Natural killer cell (primary cell): ENCODE data around the gene GYPC. TPM values are rescaled to one million over a fixed set of nuclear protein-coding genes. Genes with fewer than 3 reads are reported as not detected.

Experiments
- ATAC-seq, 3 donors: fragments of 150-1000 bp in 2 of 3; fragments of 200-7000 bp in 1 of 3; cut with Tn5 transposase; 1 replicate in 1 of 3; 2 replicates in 2 of 3; pipeline ENCODE4 v1.10.0; 2021; ENCODE audit warnings: mild to moderate bottlenecking in 2 of 3, moderate library complexity in 2 of 3
- DNase-seq, 2 donors: peaks; one replicate each; pipeline versions ENCODE4 v3.0.0 to v3.0.0-alpha.2; 2013 to 2021; ENCODE audit warnings: mixed read lengths in 1 of 2
- H3K27ac ChIP-seq: one replicate; pipeline ENCODE4 v1.5.1; 2013; ENCODE audit warnings: mild to moderate bottlenecking, low read length
- H3K27me3 ChIP-seq: one replicate; pipeline ENCODE4 v1.6.1; 2013; ENCODE audit warnings: low read length; ENCODE audit not compliant: control insufficient read depth, insufficient read depth
- H3K36me3 ChIP-seq: one replicate; pipeline ENCODE4 v1.6.1; 2013; ENCODE audit warnings: low read length; ENCODE audit not compliant: control insufficient read depth, insufficient read depth
- H3K4me1 ChIP-seq: one replicate; pipeline ENCODE4 v1.6.1; 2013; ENCODE audit warnings: low read length; ENCODE audit not compliant: control insufficient read depth, insufficient read depth
- H3K4me3 ChIP-seq: one replicate; pipeline ENCODE4 v1.5.1; 2013; ENCODE audit warnings: low read length
- H3K9me3 ChIP-seq: one replicate; pipeline ENCODE4 v1.6.1; 2013; ENCODE audit warnings: low read length; ENCODE audit not compliant: control insufficient read depth, insufficient read depth
- H3K27ac Mint-ChIP-seq, 2 donors: one replicate each; pipeline ENCODE4 v1.8.0; 2022; ENCODE audit warnings: mild to moderate bottlenecking in 2 of 2, mixed read lengths in 2 of 2, moderate library complexity in 1 of 2
- H3K27me3 Mint-ChIP-seq, 2 donors: one replicate each; pipeline ENCODE4 v1.8.0; 2022; ENCODE audit warnings: low read depth in 2 of 2, mixed read lengths in 2 of 2
- H3K36me3 Mint-ChIP-seq: one replicate; pipeline ENCODE4 v1.8.0; 2022; ENCODE audit warnings: mixed read lengths
- H3K4me1 Mint-ChIP-seq, 2 donors: one replicate each; pipeline ENCODE4 v1.8.0; 2022; ENCODE audit warnings: mixed read lengths in 2 of 2
- H3K4me3 Mint-ChIP-seq: one replicate; pipeline ENCODE4 v1.8.0; 2022; ENCODE audit warnings: mild to moderate bottlenecking, moderate library complexity, mixed read lengths
- H3K9me3 Mint-ChIP-seq, 2 donors: one replicate each; pipeline ENCODE4 v1.8.0; 2022; ENCODE audit warnings: mixed read lengths in 2 of 2
- CTCF ChIP-seq: fragments of 200-600 bp; IDR thresholded peaks from one replicate; pipeline ENCODE4 v1.8.0; 2022; ENCODE audit warnings: antibody characterized with exemption
- WGBS: methylation state at CpG from one replicate; pipeline ENCODE4 v1.1.7; 2013; ENCODE audit warnings: missing lambda C conversion rate; ENCODE audit not compliant: insufficient coverage; 5-methylcytosine and 5-hydroxymethylcytosine counted together
- intact Hi-C: fragments of 100-400 bp; cut with micrococcal nuclease; formaldehyde crosslinking; loops from one replicate; pipeline ENCODE4 v1.14.2; 2022
- total RNA-seq, 4 donors: library from RNA; stranded (reverse); fragments of 120-200 nt in 1 of 4; gene quantifications; one replicate each; pipeline versions ENCODE4 v1.2.3 to v1.2.4, GENCODE V29; 2013 to 2022

GYPC gene
- total RNA-seq, 3 donors from 2014 or later (not counting 1 experiment from before 2014, with no cell fraction given): 74.2 to 92.3 (median 78.7) TPM

GRCh38 chr2:126722081-126722480 is 66.1 kb downstream of the GYPC start:
- H3K27ac Mint-ChIP-seq: no peak overlapping the region

GRCh38 chr2:126722546-126722945 is 66.6 kb downstream of the GYPC start:
- H3K36me3 ChIP-seq: no peaks in the 10 kb centered on the region
- no peaks in the 10 kb centered on the region for H3K4me1 Mint-ChIP-seq
- 80% methylated on average over 4 of the region's 4 CpGs for WGBS
- H3K4me1 ChIP-seq: no peaks in the 10 kb centered on the region
- no peak overlapping the region for H3K27ac Mint-ChIP-seq
- H3K4me3 ChIP-seq: no peak overlapping the region
- TF ChIP-seq CTCF: no peak
- intact Hi-C loops: no loop called here
- ATAC-seq (no peak), DNase-seq (no peak)
- H3K36me3 Mint-ChIP-seq: peaks cover 28% of the 10 kb centered on the region
- no peak overlapping the region for H3K27ac ChIP-seq
- H3K27me3 Mint-ChIP-seq: peaks cover 16 to 32% of the 10 kb centered on the region in 2 donors
- peaks cover 6 to 11% of the 10 kb centered on the region in 2 donors for H3K9me3 Mint-ChIP-seq
- no peaks in the 10 kb centered on the region for H3K9me3 ChIP-seq
- H3K4me3 Mint-ChIP-seq: no peak overlapping the region
- no peaks in the 10 kb centered on the region for H3K27me3 ChIP-seq

More at GRCh38 chr2:126722081-126722480, 66.1 kb downstream of the GYPC start:
- no peak overlapping the region for H3K27ac ChIP-seq
- Mint-ChIP-seq H3K36me3 (peaks cover 23% of the 10 kb centered on the region), H3K27me3 (peaks cover 16 to 28% of the 10 kb centered on the region in 2 donors), H3K4me3 (no peak overlapping the region), H3K4me1 (no peaks in the 10 kb centered on the region), H3K9me3 (peaks cover 3 to 11% of the 10 kb centered on the region in 2 donors)
- WGBS: 59% methylated on average over 2 of the region's 2 CpGs
- no peak for TF ChIP-seq CTCF
- H3K4me3 ChIP-seq: no peak overlapping the region
- intact Hi-C loops: no loop called here
- no peaks in the 10 kb centered on the region for H3K27me3 ChIP-seq
- H3K36me3 ChIP-seq: no peaks in the 10 kb centered on the region
- no peaks in the 10 kb centered on the region for H3K4me1 ChIP-seq
- no peak for ATAC-seq
- DNase-seq: no peak
- no peaks in the 10 kb centered on the region for H3K9me3 ChIP-seq

- WGBS: 91% methylated on average over 2 of the region's 2 CpGs
- Histone ChIP-seq H3K4me1 (no peaks in the 10 kb centered on the region), H3K9me3 (no peaks in the 10 kb centered on the region), H3K27ac (no peak overlapping the region), H3K36me3 (no peaks in the 10 kb centered on the region), H3K4me3 (no peak overlapping the region), H3K27me3 (no peaks in the 10 kb centered on the region)
- intact Hi-C loops: no loop called here
- ATAC-seq (no peak), DNase-seq (no peak)
- no peak overlapping the region for H3K27ac Mint-ChIP-seq
- peaks cover 16 to 34% of the 10 kb centered on the region in 2 donors for H3K27me3 Mint-ChIP-seq
- no peak for TF ChIP-seq CTCF
- H3K4me3 Mint-ChIP-seq: no peak overlapping the region
- H3K4me1 Mint-ChIP-seq: no peaks in the 10 kb centered on the region
- H3K9me3 Mint-ChIP-seq: peaks cover 6 to 11% of the 10 kb centered on the region in 2 donors
- peaks cover 30% of the 10 kb centered on the region for H3K36me3 Mint-ChIP-seq
Observed at GRCh38 chr2:126723281-126723815, 67.4 kb downstream of the GYPC start.

- no peak for ATAC-seq
- no peak for DNase-seq
- H3K4me1 Mint-ChIP-seq: no peaks in the 10 kb centered on the region
Observed at GRCh38 chr2:126725580-126725979, 69.6 kb downstream of the GYPC start.

More at GRCh38 chr2:126725580-126725979, 69.6 kb downstream of the GYPC start:
- Histone ChIP-seq H3K27me3 (no peaks in the 10 kb centered on the region), H3K9me3 (no peaks in the 10 kb centered on the region), H3K4me1 (no peaks in the 10 kb centered on the region), H3K36me3 (no peaks in the 10 kb centered on the region), H3K27ac (no peak overlapping the region), H3K4me3 (no peak overlapping the region)
- H3K36me3 Mint-ChIP-seq: peaks cover 30% of the 10 kb centered on the region
- intact Hi-C loops: no loop called here
- no peak overlapping the region for H3K4me3 Mint-ChIP-seq
- H3K9me3 Mint-ChIP-seq: peaks cover 6 to 11% of the 10 kb centered on the region in 2 donors
- peaks cover 16 to 41% of the 10 kb centered on the region in 2 donors for H3K27me3 Mint-ChIP-seq
- TF ChIP-seq CTCF: no peak
- H3K27ac Mint-ChIP-seq: no peak overlapping the region
